ENCODE data around the gene FADS3.

Gene FADS3

DNA sequence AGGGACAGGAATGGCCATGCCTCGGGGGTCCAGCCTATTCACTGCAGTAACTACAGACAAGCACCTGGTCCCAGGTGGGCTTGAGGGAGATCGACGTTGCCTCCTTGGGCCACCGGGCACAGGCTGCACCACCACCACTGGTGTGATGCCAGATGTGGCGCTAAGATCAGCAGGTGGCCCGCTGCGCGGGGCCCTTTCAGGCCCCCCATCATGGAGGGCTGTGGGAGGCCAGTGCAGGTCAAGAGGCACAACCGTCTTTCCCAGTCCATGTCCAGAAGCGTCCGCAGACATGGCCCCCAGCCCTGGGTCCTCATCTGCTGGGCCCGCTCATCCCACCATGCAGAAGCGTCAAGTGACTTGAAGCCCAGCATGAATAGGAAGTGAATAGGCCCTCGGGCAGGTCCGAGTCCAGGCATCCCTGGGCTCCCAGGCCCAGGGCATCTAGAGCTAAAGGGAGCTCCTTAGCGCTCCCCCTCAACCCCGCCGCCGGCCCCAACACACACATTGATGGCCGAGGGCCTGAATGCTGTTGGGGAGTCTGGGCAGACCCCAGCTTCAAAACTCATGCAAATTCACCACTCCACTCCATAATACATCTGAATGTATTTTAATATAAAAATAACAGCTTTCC lies 18.3 kb downstream of the FADS3 start:
- no peak overlapping the region for H3K4me3 ChIP-seq (ENCODE audit: low read depth, low read length)
- TF ChIP-seq, protein P1, sequence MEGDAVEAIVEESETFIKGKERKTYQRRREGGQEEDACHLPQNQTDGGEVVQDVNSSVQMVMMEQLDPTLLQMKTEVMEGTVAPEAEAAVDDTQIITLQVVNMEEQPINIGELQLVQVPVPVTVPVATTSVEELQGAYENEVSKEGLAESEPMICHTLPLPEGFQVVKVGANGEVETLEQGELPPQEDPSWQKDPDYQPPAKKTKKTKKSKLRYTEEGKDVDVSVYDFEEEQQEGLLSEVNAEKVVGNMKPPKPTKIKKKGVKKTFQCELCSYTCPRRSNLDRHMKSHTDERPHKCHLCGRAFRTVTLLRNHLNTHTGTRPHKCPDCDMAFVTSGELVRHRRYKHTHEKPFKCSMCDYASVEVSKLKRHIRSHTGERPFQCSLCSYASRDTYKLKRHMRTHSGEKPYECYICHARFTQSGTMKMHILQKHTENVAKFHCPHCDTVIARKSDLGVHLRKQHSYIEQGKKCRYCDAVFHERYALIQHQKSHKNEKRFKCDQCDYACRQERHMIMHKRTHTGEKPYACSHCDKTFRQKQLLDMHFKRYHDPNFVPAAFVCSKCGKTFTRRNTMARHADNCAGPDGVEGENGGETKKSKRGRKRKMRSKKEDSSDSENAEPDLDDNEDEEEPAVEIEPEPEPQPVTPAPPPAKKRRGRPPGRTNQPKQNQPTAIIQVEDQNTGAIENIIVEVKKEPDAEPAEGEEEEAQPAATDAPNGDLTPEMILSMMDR (IDR thresholded peaks at IDR 0.05; ENCODE audit: low read depth, low read length, missing control alignments), result no peak

DNA sequence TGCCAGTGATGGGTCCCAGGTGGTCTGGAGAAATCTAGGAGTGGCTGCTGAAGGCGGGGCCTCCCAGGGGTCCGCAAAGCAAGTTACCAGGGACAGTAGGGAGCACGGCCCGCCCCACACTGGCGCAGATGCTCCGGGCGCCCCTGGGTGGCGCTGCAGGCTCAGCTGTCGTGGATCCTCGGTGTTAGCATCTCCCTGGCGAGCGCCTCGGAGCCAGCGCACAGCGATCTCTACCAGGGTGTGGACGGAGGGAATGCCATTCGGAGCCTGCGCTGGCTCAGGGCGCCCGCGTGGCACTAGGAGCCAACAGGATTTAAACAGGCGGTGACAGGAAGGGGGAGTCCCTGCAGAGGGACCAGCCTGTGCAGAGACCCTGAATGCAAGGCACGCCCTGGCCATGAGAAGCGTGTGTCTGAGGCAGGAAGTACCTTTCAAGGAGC lies 20.2 kb downstream of the FADS3 start:
- no peak overlapping the region for H3K4me3 ChIP-seq (ENCODE audit: low read depth, low read length)
- DNase-seq (ENCODE audit: low read depth), result no peak
- TF ChIP-seq, protein P1 (IDR thresholded peaks at IDR 0.05; ENCODE audit: low read depth, low read length, missing control alignments), result peak; percentile 87

More for the DNA sequence above, 18.3 kb downstream of the FADS3 start:
- DNase-seq (ENCODE audit: low read depth), result no peak

DNA sequence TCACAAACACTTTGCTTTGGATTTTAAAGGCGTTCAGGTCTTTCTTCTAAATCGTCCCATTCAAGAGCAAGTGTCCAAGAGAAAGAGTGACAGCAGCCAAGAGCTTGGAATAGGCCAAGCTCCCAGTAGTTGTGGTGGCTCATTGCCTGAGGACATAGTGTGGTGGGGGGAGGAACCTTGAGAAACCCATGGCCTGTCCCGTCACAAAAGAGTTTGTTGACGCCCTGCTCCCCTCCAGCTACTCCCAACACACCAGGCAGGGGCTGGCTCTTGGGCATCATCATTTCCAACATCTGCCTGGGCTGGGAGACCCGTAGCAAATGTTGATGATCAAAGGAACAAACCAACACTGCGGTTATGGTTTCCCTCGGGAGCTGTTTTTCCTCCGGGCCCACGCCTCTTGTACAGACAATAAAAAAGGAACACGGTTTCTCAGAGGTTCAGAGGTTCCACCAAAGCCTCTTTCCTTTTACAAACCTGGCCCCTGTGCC lies 20.8 kb downstream of the FADS3 start:
- DNase-seq (ENCODE audit: low read depth), result no peak
- TF ChIP-seq, protein P1 (IDR thresholded peaks at IDR 0.05; ENCODE audit: low read depth, low read length, missing control alignments), result no peak
- no peak overlapping the region for H3K4me3 ChIP-seq (ENCODE audit: low read depth, low read length)

DNA sequence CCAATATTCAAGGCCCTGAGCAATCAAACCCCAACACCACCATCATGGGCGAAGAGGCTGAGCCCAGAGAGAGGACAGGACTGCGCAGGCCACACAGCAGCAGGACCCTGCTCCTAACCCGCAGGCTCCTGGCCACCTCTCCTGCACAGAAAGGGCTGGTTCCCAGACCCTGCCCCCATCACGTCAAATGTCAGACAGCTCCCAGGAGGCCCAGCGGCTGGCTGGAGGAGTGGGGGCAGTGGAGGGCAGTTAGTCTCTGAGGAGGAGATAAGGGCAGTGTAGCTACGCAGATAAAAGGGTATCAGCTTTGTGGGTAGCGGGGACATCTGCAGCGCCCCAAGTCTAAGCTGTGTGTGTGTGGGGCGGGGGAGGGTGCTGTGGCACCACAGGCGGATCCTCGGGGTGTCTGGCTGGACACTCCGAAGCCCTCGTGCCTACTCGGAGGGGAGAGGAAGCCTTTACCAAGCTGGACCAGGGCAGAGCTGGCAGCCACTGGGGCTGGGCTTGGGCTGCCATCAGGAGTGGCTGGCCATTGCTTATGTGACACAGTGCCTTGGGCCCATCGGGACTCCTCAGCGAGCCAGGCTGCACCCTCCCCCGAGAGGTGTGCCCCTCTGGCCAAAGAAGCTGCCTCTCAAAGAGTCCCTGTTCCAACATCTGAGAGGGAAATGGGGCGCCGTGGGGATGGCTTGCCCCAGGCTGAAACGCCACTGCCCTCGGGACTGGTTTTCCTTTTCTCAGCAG lies 21.5 kb downstream of the FADS3 start:
- TF ChIP-seq, protein P1 (IDR thresholded peaks at IDR 0.05; ENCODE audit: low read depth, low read length, missing control alignments), result no peak

DNA sequence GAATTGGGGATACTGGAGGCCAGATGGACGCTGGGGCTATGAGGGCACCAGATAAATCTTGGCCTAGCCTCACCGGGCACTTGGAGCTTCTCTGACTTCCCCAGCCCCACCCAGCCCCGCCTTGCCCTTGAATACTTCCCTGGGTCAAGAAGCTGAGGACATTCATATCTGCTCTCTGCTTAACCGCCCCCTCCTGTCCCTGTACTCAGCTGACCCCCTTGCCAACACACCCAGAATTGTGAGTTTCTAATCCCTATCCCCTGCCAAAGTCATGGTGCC lies 22.0 kb downstream of the FADS3 start:
- TF ChIP-seq, protein P1 (IDR thresholded peaks at IDR 0.05; ENCODE audit: low read depth, low read length, missing control alignments), result no peak
- no peak for DNase-seq (ENCODE audit: low read depth)

More for the DNA sequence above, 21.5 kb downstream of the FADS3 start:
- no peak for DNase-seq (ENCODE audit: low read depth)
- H3K4me3 ChIP-seq (ENCODE audit: low read depth, low read length), result no peak overlapping the region

DNA sequence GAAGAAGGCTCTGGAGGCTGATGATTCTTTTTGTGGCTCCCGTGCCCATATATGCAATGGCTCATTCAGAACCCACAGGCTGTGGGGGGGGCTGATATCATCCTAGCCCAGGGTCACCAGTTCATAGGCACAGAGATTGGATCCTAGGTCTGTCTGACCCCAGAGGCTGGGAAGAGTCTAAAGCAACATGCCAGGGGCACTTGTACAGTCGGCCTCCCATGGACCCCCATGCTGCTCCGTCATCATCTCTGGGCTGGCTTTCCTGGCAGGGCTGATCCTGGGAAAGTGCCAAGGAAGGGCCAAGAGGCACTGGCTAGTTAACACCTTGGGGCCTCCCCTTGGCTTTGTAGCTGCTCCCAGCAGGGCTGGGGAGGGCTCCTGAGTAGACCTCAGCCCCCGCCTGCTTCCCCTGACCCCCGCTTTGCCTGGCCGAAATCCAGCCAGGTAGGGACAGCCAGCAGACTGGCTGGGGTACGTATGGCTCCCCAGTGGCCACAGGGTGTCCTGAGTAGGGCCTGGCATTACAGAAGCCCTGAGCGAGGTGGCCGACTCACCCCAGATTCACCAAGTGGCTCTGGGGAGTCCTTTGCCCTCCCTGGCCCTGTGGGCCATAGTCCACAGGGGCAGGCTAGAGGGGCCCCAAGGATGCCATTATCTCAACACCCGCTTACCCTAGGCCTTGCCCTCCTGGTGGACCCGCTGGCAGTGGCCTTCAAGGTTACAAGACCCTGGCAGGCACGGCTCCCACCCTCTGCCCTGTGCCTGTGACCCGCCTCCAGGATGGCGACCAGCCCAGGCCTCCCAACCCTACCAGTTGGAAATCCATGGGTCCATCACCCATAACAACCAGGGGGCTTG lies 22.5 kb downstream of the FADS3 start:
- H3K4me3 ChIP-seq (ENCODE audit: low read depth, low read length), result no peak overlapping the region
- no peak for DNase-seq (ENCODE audit: low read depth)
- TF ChIP-seq, protein P1 (IDR thresholded peaks at IDR 0.05; ENCODE audit: low read depth, low read length, missing control alignments), result no peak

More for the DNA sequence above, 22.0 kb downstream of the FADS3 start:
- H3K4me3 ChIP-seq (ENCODE audit: low read depth, low read length), result no peak overlapping the region
